Muscle of leg (tissue), 11 donors: ENCODE results near the gene L3MBTL4. TPM values are rescaled to one million over a fixed set of nuclear protein-coding genes. Genes with fewer than 3 reads are reported as not detected.
"Not testable (repeated sequence)": the region's sequence is repeated elsewhere in the genome, so short reads cannot be mapped to it uniquely, and the experiment has no call there.

Experiments
- DNase-seq: peaks from one replicate; pipeline ENCODE4 v3.0.0; 2013
- H3K27ac ChIP-seq: one replicate; pipeline ENCODE4 v1.5.1; 2013; ENCODE audit warnings: mild to moderate bottlenecking, low read length, control low read depth
- H3K27me3 ChIP-seq: one replicate; pipeline ENCODE4 v1.6.1; 2013; ENCODE audit warnings: low read length; ENCODE audit not compliant: control insufficient read depth, insufficient read depth
- H3K36me3 ChIP-seq: one replicate; pipeline ENCODE4 v1.6.1; 2013; ENCODE audit warnings: low read length; ENCODE audit not compliant: control insufficient read depth, insufficient read depth
- H3K4me1 ChIP-seq: one replicate; pipeline ENCODE4 v1.6.1; 2013; ENCODE audit warnings: low read length; ENCODE audit not compliant: control insufficient read depth, insufficient read depth
- H3K4me3 ChIP-seq: one replicate; pipeline ENCODE4 v1.5.1; 2013; ENCODE audit warnings: low read length, control low read depth
- H3K9me3 ChIP-seq: replicated peaks from 2 replicates; pipeline ENCODE4 v1.6.1; 2013; ENCODE audit warnings: low read depth, low read length; ENCODE audit not compliant: control insufficient read depth
- WGBS: methylation state at CpG from one replicate; pipeline ENCODE4 v1.1.5; 2013; ENCODE audit warnings: missing lambda C conversion rate; ENCODE audit not compliant: insufficient coverage; 5-methylcytosine and 5-hydroxymethylcytosine counted together
- polyA plus RNA-seq, 8 donors: library from polyadenylated mRNA; unstranded; fragments of 120-200 nt; gene quantifications; one replicate each; pipeline versions ENCODE4 v1.2.1 to v1.2.3, GENCODE V29; 2013; ENCODE audit warnings: inconsistent platforms in 1 of 8, low replicate concordance in 1 of 8; ENCODE audit not compliant: insufficient read length in 8 of 8, insufficient read depth in 1 of 8
- total RNA-seq: library from RNA; stranded (reverse); fragments of 120-200 nt; gene quantifications from one replicate; pipeline ENCODE4 v1.2.4, GENCODE V29; 2013

Gene L3MBTL4
- total and polyA plus RNA-seq, 9 donors: 0.78 to 4.2 (median 1.4) TPM

DNA sequence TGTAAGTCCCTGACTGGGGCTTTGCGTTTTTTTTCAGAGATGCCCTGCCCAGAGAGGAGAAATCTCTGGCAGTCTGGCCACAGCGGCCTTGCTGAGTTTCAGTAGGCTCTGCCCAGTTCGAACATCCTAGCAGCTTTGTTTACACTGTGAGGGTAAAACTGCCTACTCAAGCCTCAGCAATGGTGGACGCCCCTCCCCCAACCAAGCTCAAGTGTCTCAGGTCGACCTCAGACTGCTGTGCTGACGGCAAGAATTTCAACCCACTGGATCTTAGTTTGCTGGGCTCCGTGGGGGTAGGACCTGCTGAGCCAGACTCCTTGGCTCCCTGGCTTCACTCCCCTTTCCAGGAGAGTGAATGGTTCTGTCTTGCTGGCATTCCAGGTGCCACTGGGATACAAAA is 31.7 kb downstream of the L3MBTL4 start:
- WGBS: 35% methylated on average over 3 of the region's 7 CpGs
- Histone ChIP-seq H3K27me3 (no peaks in the 10 kb centered on the region), H3K9me3 (no peaks in the 10 kb centered on the region), H3K27ac (no peak overlapping the region), H3K36me3 (no peaks in the 10 kb centered on the region), H3K4me1 (no peaks in the 10 kb centered on the region), H3K4me3 (no peak overlapping the region)
- no peak for DNase-seq

DNA sequence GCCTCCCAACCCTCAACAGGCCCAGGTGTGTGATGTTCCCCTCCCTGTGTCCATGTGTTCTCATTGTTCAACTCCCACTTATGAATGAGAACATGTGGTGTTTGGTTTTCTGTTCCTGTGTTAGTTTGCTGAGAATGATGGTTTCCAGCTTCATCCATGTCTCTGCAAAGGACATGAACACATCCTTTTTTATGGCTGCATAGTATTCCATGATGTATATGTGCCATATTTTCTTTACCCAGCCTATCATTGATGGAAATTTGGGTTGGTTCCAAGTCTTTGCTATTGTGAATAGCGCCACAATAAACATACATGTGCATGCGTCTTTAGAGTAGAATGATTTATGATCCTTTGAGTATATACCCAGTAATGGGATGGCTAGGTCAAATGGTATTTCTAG is 37.2 kb downstream of the L3MBTL4 start:
- not testable (repeated sequence) for H3K27ac ChIP-seq, H3K36me3 ChIP-seq, H3K27me3 ChIP-seq, H3K4me1 ChIP-seq, DNase-seq, H3K4me3 ChIP-seq, H3K9me3 ChIP-seq
- no CpG with 5 or more reads among the region's 2 CpGs for WGBS

DNA sequence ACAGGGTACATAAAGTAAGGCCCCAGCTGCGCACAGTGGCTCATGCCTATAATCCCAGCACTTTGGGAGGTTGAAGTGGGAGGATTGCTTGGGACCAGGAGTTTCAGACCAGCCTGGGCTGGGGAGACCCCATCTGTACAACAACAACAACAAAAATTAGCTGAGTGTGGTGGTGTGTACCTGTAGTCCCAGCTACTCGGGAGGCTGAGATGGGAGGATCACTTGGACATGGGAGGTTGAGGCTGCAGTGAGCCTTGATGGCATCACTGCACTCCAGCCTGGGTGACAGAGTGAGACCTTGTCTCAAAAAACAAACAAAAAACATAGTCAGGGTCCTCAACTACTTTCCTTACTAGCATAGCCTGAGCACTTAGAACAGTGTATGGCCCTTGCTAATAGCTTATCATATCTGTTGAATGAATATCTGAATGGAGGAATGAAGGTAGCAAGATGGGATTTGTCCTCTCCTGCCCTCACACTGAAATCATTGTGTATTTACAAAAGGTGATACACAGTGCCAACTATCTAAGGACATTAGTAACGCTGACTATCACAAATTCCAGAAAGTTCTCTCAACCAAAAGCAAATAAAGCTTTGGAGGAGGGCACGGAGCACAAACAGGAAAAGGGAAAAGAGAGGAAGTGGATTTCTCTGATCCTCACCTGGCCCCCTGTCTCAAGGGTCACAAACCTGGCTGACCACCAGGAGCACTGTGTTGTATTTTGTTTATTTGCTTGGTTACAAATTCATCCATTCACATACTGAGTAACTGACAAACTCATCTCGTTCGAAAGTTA is 38.1 kb downstream of the L3MBTL4 start:
- Histone ChIP-seq H3K4me1 (no peaks in the 10 kb centered on the region), H3K36me3 (no peaks in the 10 kb centered on the region), H3K9me3 (no peaks in the 10 kb centered on the region), H3K4me3 (no peak overlapping the region), H3K27me3 (no peaks in the 10 kb centered on the region), H3K27ac (no peak overlapping the region)
- no CpG with 5 or more reads among the region's 6 CpGs for WGBS
- DNase-seq: no peak

DNA sequence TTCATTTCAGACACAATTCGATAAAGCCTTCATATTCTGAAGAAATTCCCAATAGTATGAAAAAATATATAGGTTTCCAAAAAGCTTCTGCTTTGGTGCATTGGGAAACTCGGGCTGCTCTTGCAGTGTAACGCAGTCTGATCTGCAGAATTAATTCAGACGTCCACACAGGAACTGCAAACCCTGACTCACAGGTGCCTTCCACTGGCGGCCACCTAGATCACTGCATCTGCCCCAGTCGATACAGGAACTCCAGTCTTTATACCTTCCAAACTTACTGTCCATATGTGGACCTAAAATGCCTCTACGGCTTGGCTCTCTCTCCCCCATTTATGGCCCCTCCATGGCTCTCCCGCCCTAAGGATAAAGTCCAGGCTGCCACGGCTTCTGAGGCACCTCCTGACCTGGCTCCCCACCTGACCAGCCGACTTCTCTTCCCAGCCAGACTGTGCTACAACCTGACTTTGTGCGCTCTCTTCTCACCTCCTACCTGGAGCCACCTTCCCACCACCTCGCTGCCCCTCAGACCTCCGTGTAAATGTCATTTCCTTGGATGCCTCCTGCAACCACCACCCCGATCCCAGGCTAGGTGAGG is 39.7 kb downstream of the L3MBTL4 start:
- Histone ChIP-seq H3K4me1 (peaks cover 2% of the 10 kb centered on the region), H3K36me3 (no peaks in the 10 kb centered on the region), H3K9me3 (no peaks in the 10 kb centered on the region), H3K4me3 (no peak overlapping the region), H3K27ac (no peak overlapping the region), H3K27me3 (no peaks in the 10 kb centered on the region)
- DNase-seq: no peak
- 67% methylated on average over 13 of the region's 14 CpGs for WGBS

DNA sequence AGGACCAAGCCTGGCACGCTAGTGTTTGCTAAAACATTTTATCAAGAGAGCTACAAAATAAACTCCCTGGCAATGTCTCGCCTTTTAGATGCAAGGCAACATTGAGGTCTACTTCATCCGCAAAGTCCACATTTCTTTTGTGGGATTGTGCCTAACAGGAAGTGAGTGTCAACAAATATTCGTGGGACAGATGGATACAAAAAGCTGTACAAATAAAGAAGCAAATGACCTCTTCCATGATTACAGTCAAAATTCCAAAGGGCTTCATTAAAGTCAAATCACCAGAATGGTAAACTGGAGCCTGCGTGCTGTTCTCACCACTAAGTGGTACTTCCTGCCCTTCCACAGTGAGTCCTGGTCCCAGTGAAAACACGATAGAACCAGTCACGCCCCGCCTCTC is 40.4 kb downstream of the L3MBTL4 start:
- WGBS: 74% methylated on average over 4 of the region's 8 CpGs

DNA sequence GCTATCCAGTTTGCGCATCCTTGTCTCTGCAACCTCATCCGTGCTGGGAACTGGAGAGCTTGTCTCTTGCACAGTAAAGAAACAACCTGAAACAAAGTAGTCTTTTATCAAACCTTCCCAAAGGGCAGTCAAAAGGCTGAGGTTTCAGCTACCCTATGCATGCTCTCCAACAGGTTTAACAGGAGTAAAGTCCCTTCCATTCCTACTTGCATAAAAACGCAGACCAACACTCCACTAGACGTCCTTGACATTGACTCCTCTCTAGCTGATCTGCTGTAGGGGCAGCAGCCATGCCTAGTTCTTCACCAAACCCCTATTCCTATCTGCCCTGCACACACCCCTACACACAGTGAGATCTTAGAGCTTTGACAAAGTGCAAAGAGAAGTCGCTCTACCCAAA is 41.5 kb downstream of the L3MBTL4 start:
- H3K4me3 ChIP-seq: no peak overlapping the region
- H3K27me3 ChIP-seq: no peaks in the 10 kb centered on the region
- no peaks in the 10 kb centered on the region for H3K9me3 ChIP-seq
- H3K4me1 ChIP-seq: peaks cover 2% of the 10 kb centered on the region
- DNase-seq: no peak
- no peak overlapping the region for H3K27ac ChIP-seq
- H3K36me3 ChIP-seq: no peaks in the 10 kb centered on the region
- WGBS: 88% methylated on average over 5 of the region's 5 CpGs

More for the DNA sequence above, 40.4 kb downstream of the L3MBTL4 start:
- Histone ChIP-seq H3K9me3 (no peaks in the 10 kb centered on the region), H3K4me1 (peaks cover 2% of the 10 kb centered on the region), H3K27ac (no peak overlapping the region), H3K4me3 (no peak overlapping the region), H3K36me3 (no peaks in the 10 kb centered on the region), H3K27me3 (no peaks in the 10 kb centered on the region)
- DNase-seq: no peak

DNA sequence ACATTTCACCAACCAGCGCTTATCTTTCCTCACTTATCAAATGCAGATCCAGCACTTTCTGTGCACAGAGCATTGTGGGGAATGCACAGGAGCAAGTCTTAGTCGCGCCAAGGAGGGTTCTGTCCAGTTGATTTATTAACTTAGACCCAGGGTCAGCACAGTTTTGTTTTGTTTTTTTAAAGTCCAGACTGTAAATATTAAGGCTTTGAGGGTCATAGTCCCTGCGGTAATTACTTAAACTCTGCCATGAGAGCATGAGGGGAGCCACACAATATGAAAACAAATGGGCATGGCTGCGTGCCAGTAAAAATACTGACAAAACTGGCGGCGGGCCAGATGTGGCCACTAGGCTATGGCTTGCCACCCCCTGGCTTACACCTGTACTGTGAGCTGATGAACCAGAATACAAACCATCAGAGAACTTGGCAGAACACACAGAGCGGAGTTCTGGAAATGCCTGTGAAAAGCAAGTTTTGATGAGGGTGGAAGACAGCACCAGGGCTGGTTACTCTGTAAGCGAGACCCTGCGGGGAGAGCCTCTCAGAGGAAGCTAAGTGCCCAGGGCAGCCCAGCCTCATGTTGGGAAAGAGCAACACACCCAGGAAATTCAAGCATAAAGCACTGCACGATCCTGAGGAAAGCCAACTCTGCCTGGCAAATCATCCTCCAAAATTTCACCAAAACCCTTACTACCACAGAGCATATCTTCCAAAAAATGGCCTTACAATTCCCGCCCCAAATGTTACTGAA is 43.6 kb downstream of the L3MBTL4 start:
- WGBS: 76% methylated on average over 9 of the region's 12 CpGs
- H3K9me3 ChIP-seq: no peaks in the 10 kb centered on the region
- peaks cover 2% of the 10 kb centered on the region for H3K4me1 ChIP-seq
- no peaks in the 10 kb centered on the region for H3K27me3 ChIP-seq
- no peak overlapping the region for H3K27ac ChIP-seq
- no peak overlapping the region for H3K4me3 ChIP-seq
- no peak for DNase-seq
- H3K36me3 ChIP-seq: no peaks in the 10 kb centered on the region

DNA sequence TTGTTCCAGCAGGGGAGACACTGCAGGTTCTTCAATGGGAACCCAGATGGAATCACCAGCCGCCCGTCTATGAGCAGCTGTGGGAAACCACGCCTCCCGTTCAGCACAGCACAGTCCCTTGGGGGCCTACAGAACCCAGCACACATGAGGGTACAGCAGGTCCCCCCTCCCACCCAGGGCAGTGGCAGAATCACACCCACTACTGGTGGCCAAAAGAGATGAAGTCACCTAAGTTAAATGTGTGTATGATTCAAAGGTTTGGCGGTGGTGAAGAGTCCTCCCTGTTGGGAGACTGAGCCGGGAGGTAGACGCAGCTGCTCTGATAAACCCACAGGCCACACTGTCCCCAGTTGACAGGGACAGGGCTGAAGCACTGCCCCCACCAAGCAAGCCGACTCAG is 44.3 kb downstream of the L3MBTL4 start:
- H3K27ac ChIP-seq: no peak overlapping the region
- H3K27me3 ChIP-seq: no peaks in the 10 kb centered on the region
- H3K4me3 ChIP-seq: no peak overlapping the region
- no peaks in the 10 kb centered on the region for H3K9me3 ChIP-seq
- whole genome bisulfite sequencing: 76% methylated on average over 2 of the region's 8 CpGs
- peaks cover 2% of the 10 kb centered on the region for H3K4me1 ChIP-seq
- H3K36me3 ChIP-seq: no peaks in the 10 kb centered on the region
- no peak for DNase-seq

DNA sequence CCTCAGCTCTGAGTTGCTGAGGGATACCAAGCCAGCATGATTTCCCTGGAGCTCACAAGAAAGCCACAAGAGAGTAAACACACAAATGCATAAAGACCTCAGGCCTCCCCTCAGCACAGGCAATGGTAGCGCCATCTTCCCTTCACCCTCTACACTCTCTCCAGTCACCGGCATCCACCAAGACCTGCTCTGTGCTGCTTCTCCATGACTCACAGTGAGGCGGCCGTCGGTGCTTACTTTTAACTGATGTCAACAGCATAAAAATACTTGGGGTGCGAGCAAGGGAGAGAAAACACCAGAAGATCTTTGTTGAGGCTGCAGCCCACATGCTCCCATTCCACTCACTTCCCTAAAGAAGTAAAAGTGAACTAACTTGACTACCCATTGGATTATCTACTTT is 46.7 kb downstream of the L3MBTL4 start:
- Histone ChIP-seq H3K27ac (no peak overlapping the region), H3K4me3 (no peak overlapping the region), H3K9me3 (no peaks in the 10 kb centered on the region), H3K4me1 (peaks cover 2% of the 10 kb centered on the region), H3K36me3 (no peaks in the 10 kb centered on the region), H3K27me3 (no peaks in the 10 kb centered on the region)
- WGBS: 86% methylated on average over 5 of the region's 6 CpGs
- DNase-seq: no peak

DNA sequence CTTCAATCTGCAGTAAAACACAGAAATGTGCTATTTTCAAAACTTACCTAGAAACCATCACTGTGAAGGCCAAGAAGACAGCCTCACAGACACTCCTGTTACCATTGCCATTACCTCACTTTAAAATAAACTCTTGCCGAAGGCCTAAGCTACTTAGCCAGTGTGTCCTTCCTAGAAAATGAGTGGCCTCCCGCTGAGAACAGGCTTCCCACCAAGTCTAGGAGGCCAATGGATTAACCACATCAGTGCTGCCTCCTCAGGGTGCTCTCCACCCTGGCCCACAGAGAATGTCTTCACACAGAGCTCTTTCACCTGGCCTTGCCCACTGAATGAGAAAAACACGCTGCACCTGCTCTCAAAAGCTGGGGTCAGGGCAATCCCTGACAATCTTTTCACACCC is 47.5 kb downstream of the L3MBTL4 start:
- Histone ChIP-seq H3K27me3 (no peaks in the 10 kb centered on the region), H3K27ac (no peak overlapping the region), H3K9me3 (no peaks in the 10 kb centered on the region), H3K36me3 (no peaks in the 10 kb centered on the region), H3K4me3 (no peak overlapping the region), H3K4me1 (peaks cover 2% of the 10 kb centered on the region)
- DNase-seq: no peak
- WGBS: 75% methylated on average over 3 of the region's 3 CpGs
